GM03348 (cell line): ENCODE measurements around the gene AQP10.
"Not testable (repeated sequence)": the region's sequence is repeated elsewhere in the genome, so short reads cannot be mapped to it uniquely, and the experiment has no call there.

Experiments
- DNase-seq: peaks from one replicate; pipeline ENCODE4 v3.0.0; 2012; ENCODE audit warnings: low spot score

Gene AQP10

GRCh38 chr1:154324241-154324640 is 3.3 kb downstream of the AQP10 start:
- DNase-seq, result no peak

GRCh38 chr1:154324669-154325582 is 4.0 kb downstream of the AQP10 start, which contains the start of gene ATP8B2:
ATP8B2 (plus strand) TSS chr1:154325525; CDS start chr1:154328142, 2,617 bp downstream.
- DNase-seq, result peak; percentile 93

- DNase-seq, result peak; percentile 94
These were observed 5.0 kb downstream of the AQP10 start for GRCh38 chr1:154325583-154326545.

- peak; percentile 92 for DNase-seq
These were observed 5.9 kb downstream of the AQP10 start for GRCh38 chr1:154326546-154327465.

GRCh38 chr1:154327466-154328317 is 6.8 kb downstream of the AQP10 start:
- DNase-seq, result no peak

- DNase-seq, result peak; percentile 95
These were observed 7.6 kb downstream of the AQP10 start for GRCh38 chr1:154328318-154329151.

- no peak for DNase-seq
These were observed 8.2 kb downstream of the AQP10 start for GRCh38 chr1:154329152-154329521.

GRCh38 chr1:154329551-154330131 is 8.7 kb downstream of the AQP10 start:
- no peak for DNase-seq

GRCh38 chr1:154330669-154331068 is 9.8 kb downstream of the AQP10 start:
- DNase-seq, result no peak

- no peak for DNase-seq
These were observed 13.5 kb downstream of the AQP10 start for GRCh38 chr1:154334079-154335024.

- peak; percentile 89 for DNase-seq
These were observed 14.3 kb downstream of the AQP10 start for GRCh38 chr1:154335025-154335714.

GRCh38 chr1:154337253-154337894 is 16.5 kb downstream of the AQP10 start:
- no peak for DNase-seq

GRCh38 chr1:154338875-154339274 is 18.0 kb downstream of the AQP10 start:
- DNase-seq, result no peak

- DNase-seq, result not testable (repeated sequence)
These were observed 20.5 kb downstream of the AQP10 start for GRCh38 chr1:154341366-154341765.

- DNase-seq, result no peak
These were observed 21.2 kb downstream of the AQP10 start for GRCh38 chr1:154342132-154342531.

- DNase-seq, result no peak
These were observed 22.1 kb downstream of the AQP10 start for GRCh38 chr1:154342836-154343472.
